Measurements from ENCODE around the gene MYBBP1A.

- no peak for TF ChIP-seq CTCF (IDR thresholded peaks at IDR 0.05 in 4 of 5, conservative IDR thresholded peaks at IDR 0.05 in 1 of 5)
- TF ChIP-seq POLR2A (IDR thresholded peaks at IDR 0.05), result no peak
Measured at GRCh38 chr17:4523946-4524345, 31.2 kb downstream of the MYBBP1A start.
